Panc1 (cell line): ENCODE results near the gene NPY4R2.
"Not testable (repeated sequence)": the region's sequence is repeated elsewhere in the genome, so short reads cannot be mapped to it uniquely, and the experiment has no call there.

Experiments used
- POLR2AphosphoS5 ChIP-seq: IDR thresholded peaks from 2 replicates; pipeline ENCODE4 v1.6.1; 2012; ENCODE audit warnings: mild to moderate bottlenecking, low read depth, low read length, moderate library complexity
- TF ChIP-seq, protein P1 (sequence below): fragments of 450-650 bp; IDR thresholded peaks from 2 replicates; pipeline ENCODE4 v1.5.1; 2017; ENCODE audit warnings: mild to moderate bottlenecking
- TF ChIP-seq, protein P2 (sequence below), 2 experiments: IDR thresholded peaks; 2 replicates each; pipeline ENCODE4 v1.6.1; 2011 to 2012; ENCODE audit warnings: low read depth in 2 of 2, control low read depth in 1 of 2, low read length in 1 of 2, mild to moderate bottlenecking in 1 of 2, moderate library complexity in 1 of 2; ENCODE audit not compliant: insufficient read depth in 1 of 2

DNA sequence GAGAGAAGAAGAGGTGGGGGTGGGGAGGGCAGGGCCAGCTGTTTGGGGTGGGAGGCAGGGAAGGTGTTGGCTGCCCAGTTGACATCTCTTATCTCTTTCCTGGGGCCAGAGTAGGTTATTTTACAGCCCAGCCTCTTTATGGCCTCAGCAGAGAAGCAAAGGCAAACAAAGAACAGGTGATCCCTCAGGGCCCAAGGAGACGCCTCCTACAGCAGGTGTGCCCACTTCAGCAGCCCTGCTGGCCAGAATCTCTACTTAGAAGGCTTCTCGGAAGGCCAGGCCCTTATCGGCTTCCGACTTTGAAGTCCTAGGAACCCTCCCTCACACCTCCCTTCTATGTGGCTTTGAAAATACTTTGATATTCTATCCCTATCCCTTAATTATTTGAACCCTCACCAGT is 8.0 kb upstream of the NPY4R2 start:
- TF ChIP-seq, protein P1, sequence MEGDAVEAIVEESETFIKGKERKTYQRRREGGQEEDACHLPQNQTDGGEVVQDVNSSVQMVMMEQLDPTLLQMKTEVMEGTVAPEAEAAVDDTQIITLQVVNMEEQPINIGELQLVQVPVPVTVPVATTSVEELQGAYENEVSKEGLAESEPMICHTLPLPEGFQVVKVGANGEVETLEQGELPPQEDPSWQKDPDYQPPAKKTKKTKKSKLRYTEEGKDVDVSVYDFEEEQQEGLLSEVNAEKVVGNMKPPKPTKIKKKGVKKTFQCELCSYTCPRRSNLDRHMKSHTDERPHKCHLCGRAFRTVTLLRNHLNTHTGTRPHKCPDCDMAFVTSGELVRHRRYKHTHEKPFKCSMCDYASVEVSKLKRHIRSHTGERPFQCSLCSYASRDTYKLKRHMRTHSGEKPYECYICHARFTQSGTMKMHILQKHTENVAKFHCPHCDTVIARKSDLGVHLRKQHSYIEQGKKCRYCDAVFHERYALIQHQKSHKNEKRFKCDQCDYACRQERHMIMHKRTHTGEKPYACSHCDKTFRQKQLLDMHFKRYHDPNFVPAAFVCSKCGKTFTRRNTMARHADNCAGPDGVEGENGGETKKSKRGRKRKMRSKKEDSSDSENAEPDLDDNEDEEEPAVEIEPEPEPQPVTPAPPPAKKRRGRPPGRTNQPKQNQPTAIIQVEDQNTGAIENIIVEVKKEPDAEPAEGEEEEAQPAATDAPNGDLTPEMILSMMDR: not testable (repeated sequence)
- TF ChIP-seq, protein P2, sequence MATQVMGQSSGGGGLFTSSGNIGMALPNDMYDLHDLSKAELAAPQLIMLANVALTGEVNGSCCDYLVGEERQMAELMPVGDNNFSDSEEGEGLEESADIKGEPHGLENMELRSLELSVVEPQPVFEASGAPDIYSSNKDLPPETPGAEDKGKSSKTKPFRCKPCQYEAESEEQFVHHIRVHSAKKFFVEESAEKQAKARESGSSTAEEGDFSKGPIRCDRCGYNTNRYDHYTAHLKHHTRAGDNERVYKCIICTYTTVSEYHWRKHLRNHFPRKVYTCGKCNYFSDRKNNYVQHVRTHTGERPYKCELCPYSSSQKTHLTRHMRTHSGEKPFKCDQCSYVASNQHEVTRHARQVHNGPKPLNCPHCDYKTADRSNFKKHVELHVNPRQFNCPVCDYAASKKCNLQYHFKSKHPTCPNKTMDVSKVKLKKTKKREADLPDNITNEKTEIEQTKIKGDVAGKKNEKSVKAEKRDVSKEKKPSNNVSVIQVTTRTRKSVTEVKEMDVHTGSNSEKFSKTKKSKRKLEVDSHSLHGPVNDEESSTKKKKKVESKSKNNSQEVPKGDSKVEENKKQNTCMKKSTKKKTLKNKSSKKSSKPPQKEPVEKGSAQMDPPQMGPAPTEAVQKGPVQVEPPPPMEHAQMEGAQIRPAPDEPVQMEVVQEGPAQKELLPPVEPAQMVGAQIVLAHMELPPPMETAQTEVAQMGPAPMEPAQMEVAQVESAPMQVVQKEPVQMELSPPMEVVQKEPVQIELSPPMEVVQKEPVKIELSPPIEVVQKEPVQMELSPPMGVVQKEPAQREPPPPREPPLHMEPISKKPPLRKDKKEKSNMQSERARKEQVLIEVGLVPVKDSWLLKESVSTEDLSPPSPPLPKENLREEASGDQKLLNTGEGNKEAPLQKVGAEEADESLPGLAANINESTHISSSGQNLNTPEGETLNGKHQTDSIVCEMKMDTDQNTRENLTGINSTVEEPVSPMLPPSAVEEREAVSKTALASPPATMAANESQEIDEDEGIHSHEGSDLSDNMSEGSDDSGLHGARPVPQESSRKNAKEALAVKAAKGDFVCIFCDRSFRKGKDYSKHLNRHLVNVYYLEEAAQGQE (IDR thresholded peaks at IDR 0.05; ENCODE audit: insufficient read depth in 1 of 2, low read depth in 2 of 2, low read length in 1 of 2): not testable (repeated sequence)
- not testable (repeated sequence) for TF ChIP-seq POLR2AphosphoS5
